ENCODE measurements around the gene SRSF1. TPM values are rescaled to one million over a fixed set of nuclear protein-coding genes. Genes with fewer than 3 reads are reported as not detected.
"Not testable (repeated sequence)": the region's sequence is repeated elsewhere in the genome, so short reads cannot be mapped to it uniquely, and the experiment has no call there.

SRSF1 gene
- total RNA-seq, 3 donors from 2014 or later (not counting 1 experiment from before 2014, with no cell fraction given) = 125 to 157 (median 137) TPM

DNA sequence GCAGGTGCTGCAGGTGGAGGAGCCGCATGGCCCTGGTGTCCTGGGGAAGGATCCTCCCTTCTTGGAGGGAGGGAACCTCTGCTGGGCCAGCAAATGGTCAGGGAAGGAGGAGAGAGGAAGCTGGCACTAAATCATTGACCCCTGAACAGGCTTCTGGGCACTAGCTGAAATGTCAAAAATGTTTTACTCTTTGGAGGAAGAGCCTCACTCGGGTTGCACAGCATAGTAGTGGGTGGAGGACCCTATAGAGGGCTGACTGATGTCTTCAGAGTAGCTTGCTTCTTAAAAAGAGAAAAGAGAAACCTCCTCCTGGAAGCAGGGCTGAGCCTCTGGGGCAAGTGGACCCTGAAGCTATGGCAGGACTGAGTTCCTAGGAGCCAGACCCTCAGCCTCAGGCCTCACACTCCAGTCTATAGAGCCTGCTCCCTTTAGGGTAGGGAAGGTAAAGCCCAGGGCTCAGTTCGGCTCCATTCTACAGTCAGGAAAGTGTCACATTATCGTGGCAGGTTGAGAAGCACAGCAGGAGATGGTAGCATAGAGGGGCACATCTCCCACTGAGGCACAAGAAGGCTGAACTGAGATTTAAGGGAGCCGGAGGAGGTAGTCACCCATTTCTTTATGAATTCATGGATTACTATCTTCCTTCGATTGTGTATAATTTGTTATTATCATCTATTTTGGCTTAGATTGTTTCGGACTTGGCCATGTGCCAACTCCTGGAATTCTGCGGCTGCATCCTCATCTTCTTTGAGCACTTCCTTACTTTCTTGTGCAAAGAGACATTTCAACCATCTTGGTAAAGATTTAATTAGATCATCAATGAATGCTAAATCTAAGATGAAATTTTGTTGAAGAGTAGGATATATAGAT, 44.5 kb downstream of the SRSF1 start:
- intact Hi-C loops (cut with micrococcal nuclease) = no loop called here
- Mint-ChIP-seq H3K36me3 (no peaks in the 10 kb centered on the region), H3K27ac (no peak overlapping the region), H3K9me3 (no peaks in the 10 kb centered on the region), H3K27me3 (ENCODE audit: low read depth in 2 of 2) (peaks cover 25% of the 10 kb centered on the region in 2 donors), H3K4me1 (peaks cover 7 to 8% of the 10 kb centered on the region in 2 donors), H3K4me3 (no peak overlapping the region)
- Histone ChIP-seq H3K27ac (ENCODE audit: low read length) (no peak overlapping the region), H3K4me3 (ENCODE audit: low read length) (no peak overlapping the region), H3K36me3 (ENCODE audit: control insufficient read depth, insufficient read depth, low read length) (no peaks in the 10 kb centered on the region), H3K27me3 (ENCODE audit: control insufficient read depth, insufficient read depth, low read length) (no peaks in the 10 kb centered on the region), H3K4me1 (ENCODE audit: control insufficient read depth, insufficient read depth, low read length) (no peaks in the 10 kb centered on the region), H3K9me3 (ENCODE audit: control insufficient read depth, insufficient read depth, low read length) (no peaks in the 10 kb centered on the region)
- no peak for ATAC-seq
- TF ChIP-seq, protein P1, sequence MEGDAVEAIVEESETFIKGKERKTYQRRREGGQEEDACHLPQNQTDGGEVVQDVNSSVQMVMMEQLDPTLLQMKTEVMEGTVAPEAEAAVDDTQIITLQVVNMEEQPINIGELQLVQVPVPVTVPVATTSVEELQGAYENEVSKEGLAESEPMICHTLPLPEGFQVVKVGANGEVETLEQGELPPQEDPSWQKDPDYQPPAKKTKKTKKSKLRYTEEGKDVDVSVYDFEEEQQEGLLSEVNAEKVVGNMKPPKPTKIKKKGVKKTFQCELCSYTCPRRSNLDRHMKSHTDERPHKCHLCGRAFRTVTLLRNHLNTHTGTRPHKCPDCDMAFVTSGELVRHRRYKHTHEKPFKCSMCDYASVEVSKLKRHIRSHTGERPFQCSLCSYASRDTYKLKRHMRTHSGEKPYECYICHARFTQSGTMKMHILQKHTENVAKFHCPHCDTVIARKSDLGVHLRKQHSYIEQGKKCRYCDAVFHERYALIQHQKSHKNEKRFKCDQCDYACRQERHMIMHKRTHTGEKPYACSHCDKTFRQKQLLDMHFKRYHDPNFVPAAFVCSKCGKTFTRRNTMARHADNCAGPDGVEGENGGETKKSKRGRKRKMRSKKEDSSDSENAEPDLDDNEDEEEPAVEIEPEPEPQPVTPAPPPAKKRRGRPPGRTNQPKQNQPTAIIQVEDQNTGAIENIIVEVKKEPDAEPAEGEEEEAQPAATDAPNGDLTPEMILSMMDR (IDR thresholded peaks at IDR 0.05) = no peak
- 94% methylated on average over 7 of the region's 8 CpGs for WGBS (ENCODE audit: insufficient coverage)
- DNase-seq = no peak

DNA sequence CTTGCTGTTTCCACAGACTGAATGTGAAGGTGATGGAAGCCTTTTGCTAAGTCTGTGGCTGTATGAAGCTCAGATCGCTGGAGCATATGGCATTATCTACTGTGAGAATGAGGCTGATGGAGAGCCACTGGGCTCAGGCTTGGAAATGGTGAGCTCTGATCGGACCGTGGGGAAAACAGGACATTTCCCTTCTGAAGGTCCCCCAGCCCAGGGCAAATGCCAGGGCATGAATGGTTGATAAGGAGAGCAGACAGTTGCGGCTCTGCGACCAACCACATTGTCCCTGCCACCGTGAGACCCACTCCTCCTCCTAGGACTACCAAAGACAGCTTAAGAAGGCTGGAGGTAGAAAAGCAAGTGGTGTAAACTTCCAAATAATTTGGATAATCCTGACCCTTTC, 47.1 kb downstream of the SRSF1 start:
- DNase-seq = no peak
- Mint-ChIP-seq H3K9me3 (no peaks in the 10 kb centered on the region), H3K4me3 (no peak overlapping the region), H3K4me1 (peaks cover 17 to 27% of the 10 kb centered on the region in 2 donors), H3K27ac (no peak overlapping the region), H3K36me3 (no peaks in the 10 kb centered on the region), H3K27me3 (ENCODE audit: low read depth in 2 of 2) (peaks cover 30 to 36% of the 10 kb centered on the region in 2 donors)
- no peak for ATAC-seq
- Histone ChIP-seq H3K9me3 (ENCODE audit: control insufficient read depth, insufficient read depth, low read length) (no peaks in the 10 kb centered on the region), H3K4me3 (ENCODE audit: low read length) (no peak overlapping the region), H3K27ac (ENCODE audit: low read length) (no peak overlapping the region), H3K4me1 (ENCODE audit: control insufficient read depth, insufficient read depth, low read length) (peaks cover 17% of the 10 kb centered on the region), H3K27me3 (ENCODE audit: control insufficient read depth, insufficient read depth, low read length) (peaks cover 5% of the 10 kb centered on the region), H3K36me3 (ENCODE audit: control insufficient read depth, insufficient read depth, low read length) (no peaks in the 10 kb centered on the region)
- WGBS (ENCODE audit: insufficient coverage) = 95% methylated on average over 3 of the region's 6 CpGs
- intact Hi-C loops (cut with micrococcal nuclease) = no loop called here
- TF ChIP-seq, protein P1 (IDR thresholded peaks at IDR 0.05) = no peak

DNA sequence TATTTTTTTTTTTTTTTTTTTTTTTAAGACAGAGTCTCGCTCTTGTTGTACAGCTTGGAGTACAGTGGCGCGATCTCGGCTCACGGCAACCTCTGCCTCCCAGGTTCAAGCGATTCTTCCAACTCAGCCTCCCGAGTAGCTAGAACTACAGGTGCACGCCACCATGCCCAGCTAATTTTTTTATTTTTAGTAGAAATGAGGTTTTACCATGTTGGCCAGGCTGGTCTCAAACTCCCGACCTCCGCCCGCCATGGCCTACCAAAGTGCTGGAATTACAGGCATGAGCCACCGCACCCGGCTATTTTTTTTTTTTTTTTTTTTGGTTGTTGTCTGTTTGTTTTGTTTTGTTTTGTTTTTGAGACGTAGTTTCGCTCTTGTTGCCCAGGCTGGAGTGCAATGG, 48.7 kb downstream of the SRSF1 start:
- 96% methylated on average over 13 of the region's 15 CpGs for whole genome bisulfite sequencing (ENCODE audit: insufficient coverage)
- H3K27me3 ChIP-seq (ENCODE audit: control insufficient read depth, insufficient read depth, low read length) = not testable (repeated sequence)

DNA sequence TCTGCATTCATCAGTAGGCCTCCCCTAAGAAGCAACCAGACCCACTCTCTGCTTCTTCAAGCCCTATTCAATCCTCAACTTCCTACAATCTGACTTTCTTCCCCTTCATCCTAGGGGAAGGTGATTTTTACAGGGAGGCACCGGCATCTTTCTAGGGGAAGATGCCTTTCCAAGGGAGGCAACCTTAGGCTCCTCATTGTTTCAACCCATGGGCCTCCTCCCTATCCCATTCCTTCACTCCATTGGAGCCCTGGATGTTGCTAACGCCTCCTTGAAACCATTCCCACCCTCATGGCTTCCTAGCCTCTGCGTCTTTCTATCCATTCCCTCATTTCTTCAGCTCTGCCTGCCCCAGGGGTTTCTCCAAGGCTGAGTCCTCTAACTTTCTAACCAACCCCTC, 49.2 kb downstream of the SRSF1 start:
- no peaks in the 10 kb centered on the region for H3K36me3 ChIP-seq (ENCODE audit: control insufficient read depth, insufficient read depth, low read length)
- no peak overlapping the region for H3K27ac ChIP-seq (ENCODE audit: low read length)
- H3K27me3 ChIP-seq (ENCODE audit: control insufficient read depth, insufficient read depth, low read length) = peaks cover 9% of the 10 kb centered on the region
- ATAC-seq (no peak), DNase-seq (no peak)
- 93% methylated on average over 3 of the region's 3 CpGs for WGBS (ENCODE audit: insufficient coverage)
- Mint-ChIP-seq H3K4me1 (peaks cover 17 to 36% of the 10 kb centered on the region in 2 donors), H3K4me3 (no peak overlapping the region), H3K27ac (no peak overlapping the region), H3K36me3 (no peaks in the 10 kb centered on the region), H3K27me3 (ENCODE audit: low read depth in 2 of 2) (peaks cover 37 to 49% of the 10 kb centered on the region in 2 donors), H3K9me3 (no peaks in the 10 kb centered on the region)
- TF ChIP-seq, protein P1 (IDR thresholded peaks at IDR 0.05) = no peak
- H3K4me3 ChIP-seq (ENCODE audit: low read length) = no peak overlapping the region
- peaks cover 25% of the 10 kb centered on the region for H3K4me1 ChIP-seq (ENCODE audit: control insufficient read depth, insufficient read depth, low read length)
- intact Hi-C loops (cut with micrococcal nuclease) = no loop called here
- no peaks in the 10 kb centered on the region for H3K9me3 ChIP-seq (ENCODE audit: control insufficient read depth, insufficient read depth, low read length)

More for the DNA sequence above, 48.7 kb downstream of the SRSF1 start:
- H3K9me3 Mint-ChIP-seq; H3K36me3 ChIP-seq (ENCODE audit: control insufficient read depth, insufficient read depth, low read length); H3K27ac Mint-ChIP-seq; H3K36me3 Mint-ChIP-seq; H3K4me3 ChIP-seq (ENCODE audit: low read length); DNase-seq; ATAC-seq; H3K4me3 Mint-ChIP-seq; H3K9me3 ChIP-seq (ENCODE audit: control insufficient read depth, insufficient read depth, low read length); H3K27ac ChIP-seq (ENCODE audit: low read length); intact Hi-C loops (cut with micrococcal nuclease): not testable (repeated sequence)
- peaks cover 37 to 47% of the 10 kb centered on the region in 2 donors for H3K27me3 Mint-ChIP-seq (ENCODE audit: low read depth in 2 of 2)
- H3K4me1 Mint-ChIP-seq = peaks cover 17 to 32% of the 10 kb centered on the region in 2 donors
- H3K4me1 ChIP-seq (ENCODE audit: control insufficient read depth, insufficient read depth, low read length) = peaks cover 24% of the 10 kb centered on the region
